Endometrium (tissue), 2 donors: Measurements from ENCODE around the gene TMEM9B.
"Not testable (repeated sequence)": the region's sequence is repeated elsewhere in the genome, so short reads cannot be mapped to it uniquely, and the experiment has no call there.

Experiments used
- FAIRE-seq: peaks from 2 replicates; lab custom pipeline; 2012; peaks lifted over from hg19 to GRCh38; lab: Jason Lieb, UNC
- donor health status: control.
- donor health status: control.

Gene TMEM9B

GRCh38 chr11:8971924-8972316 lies 7.7 kb upstream of the TMEM9B start:
- no peak for FAIRE-seq

GRCh38 chr11:8971196-8971923 lies 7.1 kb upstream of the TMEM9B start:
- FAIRE-seq, result no peak

GRCh38 chr11:8967184-8967583 lies 2.9 kb upstream of the TMEM9B start:
- FAIRE-seq, result no peak

GRCh38 chr11:8963569-8964323 lies 496 bp downstream of the TMEM9B start:
- FAIRE-seq, result no peak

GRCh38 chr11:8962841-8963240 lies 1.4 kb downstream of the TMEM9B start:
- no peak for FAIRE-seq

- FAIRE-seq, result no peak
Observed at GRCh38 chr11:8961401-8961800, 2.8 kb downstream of the TMEM9B start.

GRCh38 chr11:8959546-8960166 lies 4.6 kb downstream of the TMEM9B start:
- FAIRE-seq, result peak; percentile 79

- no peak for FAIRE-seq
Observed at GRCh38 chr11:8956860-8957259, 7.4 kb downstream of the TMEM9B start.

- no peak for FAIRE-seq
Observed at GRCh38 chr11:8948886-8949285, 15.4 kb downstream of the TMEM9B start.

- no peak for FAIRE-seq
Observed at GRCh38 chr11:8947230-8947943, 16.9 kb downstream of the TMEM9B start.

- no peak for FAIRE-seq
Observed at GRCh38 chr11:8942518-8943066, 21.6 kb downstream of the TMEM9B start, which contains the start of gene ASCL3. Gene ASCL3 (minus strand): TSS chr11:8943016. CDS start chr11:8938161, 4,855 bp downstream.

GRCh38 chr11:8941341-8942103 lies 22.7 kb downstream of the TMEM9B start:
- no peak for FAIRE-seq

- FAIRE-seq, result no peak
Observed at GRCh38 chr11:8937659-8938058, 26.6 kb downstream of the TMEM9B start.

- FAIRE-seq, result no peak
Observed at GRCh38 chr11:8937159-8937558, 27.1 kb downstream of the TMEM9B start.

- not testable (repeated sequence) for FAIRE-seq
Observed at GRCh38 chr11:8935789-8936188, 28.5 kb downstream of the TMEM9B start.

- no peak for FAIRE-seq
Observed at GRCh38 chr11:8934742-8935488, 29.3 kb downstream of the TMEM9B start.

GRCh38 chr11:8933931-8934330 lies 30.3 kb downstream of the TMEM9B start:
- no peak for FAIRE-seq

GRCh38 chr11:8932564-8933180 lies 31.6 kb downstream of the TMEM9B start, which contains the start of gene C11orf16:
Gene C11orf16 (minus strand): TSS chr11:8932947. CDS start chr11:8932308, 639 bp downstream.
- no peak for FAIRE-seq

GRCh38 chr11:8930456-8931175 lies 33.6 kb downstream of the TMEM9B start:
- no peak for FAIRE-seq
